Transverse colon (tissue), 4 donors: ENCODE measurements around the gene OR8A1.

ENCODE experiments used
- EP300 ChIP-seq: sonication (generic); formaldehyde crosslinking; IDR thresholded peaks from one replicate; pipeline ENCODE4 v1.6.1; 2017; ENCODE audit warnings: antibody characterized with exemption, low read depth
- POLR2AphosphoS5 ChIP-seq, 3 donors: sonication (generic); formaldehyde crosslinking; IDR thresholded peaks; one replicate each; pipeline ENCODE4 v1.6.1; 2016; ENCODE audit warnings: antibody characterized with exemption in 3 of 3
- TF ChIP-seq, protein P1 (sequence below), 5 experiments: fragments of 200-600 bp in 3 of 5; fragments of 450-650 bp in 2 of 5; sonication (generic) in 3 of 5; IDR thresholded peaks; 1 replicate in 2 of 5; 2 replicates in 3 of 5; pipeline ENCODE4 v1.5.1; 2016 to 2017; ENCODE audit warnings: antibody characterized with exemption in 5 of 5, inconsistent platforms in 3 of 5, mild to moderate bottlenecking in 2 of 5, moderate library complexity in 1 of 5

GRCh38 chr11:124582565-124582964 is 12.8 kb downstream of the OR8A1 start:
- TF ChIP-seq POLR2AphosphoS5 (IDR thresholded peaks at IDR 0.05) (no peak), EP300 (no peak)
- TF ChIP-seq, protein P1, sequence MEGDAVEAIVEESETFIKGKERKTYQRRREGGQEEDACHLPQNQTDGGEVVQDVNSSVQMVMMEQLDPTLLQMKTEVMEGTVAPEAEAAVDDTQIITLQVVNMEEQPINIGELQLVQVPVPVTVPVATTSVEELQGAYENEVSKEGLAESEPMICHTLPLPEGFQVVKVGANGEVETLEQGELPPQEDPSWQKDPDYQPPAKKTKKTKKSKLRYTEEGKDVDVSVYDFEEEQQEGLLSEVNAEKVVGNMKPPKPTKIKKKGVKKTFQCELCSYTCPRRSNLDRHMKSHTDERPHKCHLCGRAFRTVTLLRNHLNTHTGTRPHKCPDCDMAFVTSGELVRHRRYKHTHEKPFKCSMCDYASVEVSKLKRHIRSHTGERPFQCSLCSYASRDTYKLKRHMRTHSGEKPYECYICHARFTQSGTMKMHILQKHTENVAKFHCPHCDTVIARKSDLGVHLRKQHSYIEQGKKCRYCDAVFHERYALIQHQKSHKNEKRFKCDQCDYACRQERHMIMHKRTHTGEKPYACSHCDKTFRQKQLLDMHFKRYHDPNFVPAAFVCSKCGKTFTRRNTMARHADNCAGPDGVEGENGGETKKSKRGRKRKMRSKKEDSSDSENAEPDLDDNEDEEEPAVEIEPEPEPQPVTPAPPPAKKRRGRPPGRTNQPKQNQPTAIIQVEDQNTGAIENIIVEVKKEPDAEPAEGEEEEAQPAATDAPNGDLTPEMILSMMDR (IDR thresholded peaks at IDR 0.05), result no peak
